Stimulated activated CD4-positive, alpha-beta T cell treated with anti-CD3 and anti-CD28 coated beads, TNF-alpha, amount 100 ng/mL, for 4 hours (primary cell): ENCODE data around the gene FRMD4A.
"Not testable (repeated sequence)": the region's sequence is repeated elsewhere in the genome, so short reads cannot be mapped to it uniquely, and the experiment has no call there.

Experiments
- DNase-seq, 3 experiments: peaks; one replicate each; pipeline ENCODE4 v3.0.0-alpha.2; 2020; ENCODE audit warnings: low read depth in 3 of 3

FRMD4A gene

GRCh38 chr10:13722747-13723653 lies 607.7 kb downstream of the FRMD4A start:
- no peak for DNase-seq

- no peak for DNase-seq
Measured at GRCh38 chr10:13721486-13721885, 609.2 kb downstream of the FRMD4A start.

- DNase-seq = no peak
Measured at GRCh38 chr10:13720699-13721098, 610.0 kb downstream of the FRMD4A start.

DNA sequence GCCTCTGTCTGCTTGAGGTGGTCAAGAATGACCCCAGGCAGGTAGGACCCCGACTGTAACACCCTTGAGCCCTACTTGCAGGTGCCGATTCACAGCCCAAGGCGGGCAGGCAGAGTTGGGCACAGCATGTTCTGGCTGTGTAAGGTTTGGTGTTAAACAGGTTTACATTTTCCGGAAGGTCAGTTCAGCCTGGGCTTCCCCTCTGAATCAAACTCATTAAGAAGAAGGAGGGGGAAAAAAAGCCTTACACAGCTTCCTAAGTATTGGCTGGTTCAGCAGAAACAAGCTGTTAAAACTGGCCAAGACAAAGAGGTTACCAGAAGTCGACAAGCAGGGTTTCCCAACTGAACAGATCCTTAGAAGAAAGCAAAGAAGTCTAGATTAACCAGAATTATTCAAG lies 611.3 kb downstream of the FRMD4A start:
- DNase-seq = no peak

DNA sequence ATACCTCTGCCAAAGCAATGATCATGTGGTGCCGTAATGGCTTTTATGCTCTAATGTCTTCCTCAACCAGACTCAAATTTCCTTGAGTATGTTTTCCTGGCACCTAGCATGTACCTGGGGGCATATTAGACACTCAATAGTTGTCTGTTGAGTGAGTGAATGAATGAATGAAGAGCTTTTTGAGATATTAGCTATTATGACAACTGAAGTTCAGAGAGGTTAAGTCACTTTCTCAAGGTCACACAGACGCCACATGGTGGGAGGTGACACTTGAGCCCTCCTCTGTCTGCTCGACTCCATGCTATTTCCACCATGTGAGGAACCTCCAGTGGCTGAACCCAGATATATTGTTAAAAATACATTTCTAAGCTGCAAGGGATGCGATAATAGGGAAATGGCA lies 611.9 kb downstream of the FRMD4A start:
- DNase-seq = no peak

- no peak for DNase-seq
Measured at GRCh38 chr10:13717936-13718772, 612.6 kb downstream of the FRMD4A start.

- DNase-seq = no peak
Measured at GRCh38 chr10:13717571-13717935, 613.2 kb downstream of the FRMD4A start.

- no peak for DNase-seq
Measured at GRCh38 chr10:13716081-13717071, 614.3 kb downstream of the FRMD4A start.

DNA sequence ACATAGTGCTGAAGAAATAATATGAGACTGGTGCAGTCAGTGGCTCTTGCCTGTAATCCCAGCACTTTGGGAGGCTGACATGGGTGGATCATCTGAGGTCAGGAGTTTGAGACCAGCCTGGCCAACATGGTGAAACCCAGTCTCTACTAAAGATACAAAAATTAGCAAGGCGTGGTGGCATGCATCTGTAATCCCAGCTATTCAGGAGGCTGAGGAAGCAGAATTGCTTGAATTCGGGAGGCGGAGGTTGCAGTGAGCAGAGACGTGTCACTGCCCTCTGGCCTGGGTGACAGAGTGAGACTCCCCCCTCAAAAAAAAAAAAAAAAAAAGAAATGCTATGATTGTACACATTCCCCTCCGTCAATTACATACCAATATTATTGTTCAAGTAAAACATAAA lies 615.1 kb downstream of the FRMD4A start:
- not testable (repeated sequence) for DNase-seq

- DNase-seq = no peak
Measured at GRCh38 chr10:13715100-13715499, 615.6 kb downstream of the FRMD4A start.

- DNase-seq = peak in 1 of 3 experiments; percentile 6
Measured at GRCh38 chr10:13712837-13713581, 617.7 kb downstream of the FRMD4A start.

DNA sequence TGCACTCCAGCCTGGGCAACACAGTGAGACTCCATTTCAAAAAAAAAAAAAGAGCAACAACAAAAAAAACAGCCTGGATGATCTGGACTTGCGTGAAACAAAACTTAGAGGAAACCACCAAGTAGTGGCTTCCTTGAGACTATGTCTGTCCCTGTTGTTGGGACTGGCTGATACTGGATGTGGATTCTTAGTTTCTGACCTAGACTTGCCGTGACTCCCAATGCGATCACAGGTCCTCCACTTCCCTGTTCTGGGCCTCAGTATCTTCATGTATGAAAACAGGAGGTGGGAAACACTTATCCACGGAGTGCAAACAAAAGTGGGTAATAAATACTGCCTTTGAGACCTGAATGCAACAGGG lies 618.3 kb downstream of the FRMD4A start:
- no peak for DNase-seq

DNA sequence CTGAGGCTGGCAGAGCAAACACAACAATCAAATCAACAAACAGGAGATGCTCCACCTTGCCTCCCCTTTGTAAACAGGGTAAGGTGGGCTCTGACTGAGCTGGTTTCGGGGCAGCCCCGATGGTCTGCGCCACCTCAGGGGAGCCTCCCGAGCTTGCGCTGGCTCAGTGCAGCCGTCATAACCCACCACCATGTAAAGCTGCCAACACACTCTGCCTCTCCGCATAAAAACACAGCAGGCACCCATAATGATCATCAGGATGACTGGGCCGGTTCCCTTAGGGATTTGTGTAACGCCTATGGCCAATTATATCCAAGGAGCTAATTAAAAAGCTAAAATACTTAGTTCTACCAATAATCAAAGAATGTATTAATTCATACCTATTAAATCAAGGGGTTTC lies 619.4 kb downstream of the FRMD4A start:
- DNase-seq = no peak

- no peak for DNase-seq
Measured at GRCh38 chr10:13709931-13710650, 620.6 kb downstream of the FRMD4A start.

DNA sequence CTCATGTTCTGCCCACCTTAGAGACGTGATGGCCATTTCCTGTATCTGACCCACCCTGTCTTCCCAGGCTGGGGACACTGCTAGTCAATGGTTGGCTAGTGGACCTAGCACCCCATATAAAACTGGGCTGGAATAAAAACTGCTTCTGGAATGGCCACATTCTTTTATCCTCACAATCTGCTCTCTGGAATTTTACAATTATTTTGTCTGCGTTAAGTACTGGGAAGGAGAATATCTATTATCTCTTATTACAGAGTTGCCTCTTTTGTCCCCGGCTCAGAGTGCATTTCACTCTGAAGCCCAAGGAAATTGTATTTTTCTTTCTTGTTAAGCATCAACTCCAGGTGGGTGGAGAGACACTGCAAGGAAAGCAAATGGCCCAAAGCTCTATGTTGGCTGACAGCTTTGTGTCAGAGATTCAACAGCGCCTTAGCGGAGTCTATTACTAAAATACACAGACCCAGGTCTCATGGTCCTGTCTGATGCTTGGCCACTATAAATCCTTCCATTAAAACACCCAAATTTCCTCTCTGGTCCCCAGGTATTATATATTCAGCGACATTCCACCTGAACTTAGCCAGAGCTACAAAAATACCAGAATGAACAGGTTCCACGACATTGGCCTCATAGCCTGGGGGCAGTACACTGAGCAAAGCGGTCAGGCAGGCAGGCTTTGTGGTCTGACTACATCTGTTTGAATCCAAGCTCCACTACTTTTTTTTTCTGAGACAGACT lies 622.3 kb downstream of the FRMD4A start:
- DNase-seq = no peak

- DNase-seq = no peak
Measured at GRCh38 chr10:13707156-13707881, 623.4 kb downstream of the FRMD4A start.

DNA sequence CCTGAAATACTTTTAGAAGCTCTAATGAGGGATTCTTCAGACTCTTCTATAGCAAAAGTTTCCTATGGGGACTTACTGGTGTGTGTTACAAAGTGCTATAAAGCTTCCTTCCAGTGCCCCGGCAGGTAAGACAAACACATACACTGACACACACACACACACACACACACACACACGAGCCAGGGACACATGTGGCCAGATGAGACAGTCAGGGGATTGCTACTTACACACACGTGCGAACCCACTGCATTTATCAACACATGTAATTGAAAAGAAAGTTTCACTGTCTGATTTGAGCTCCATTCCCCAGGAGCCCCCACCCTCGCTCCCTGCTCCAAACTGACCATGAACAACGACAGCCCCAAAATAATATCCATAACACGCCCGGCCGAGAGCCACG lies 624.1 kb downstream of the FRMD4A start:
- DNase-seq = no peak

- DNase-seq = no peak
Measured at GRCh38 chr10:13706175-13706574, 624.5 kb downstream of the FRMD4A start.
